ENCODE results near the gene ADCY1.

The ADCY1 gene

GRCh38 chr7:45594745-45595535 lies 20.8 kb downstream of the ADCY1 start:
- DNase-seq = no peak

GRCh38 chr7:45595809-45596664 lies 21.9 kb downstream of the ADCY1 start:
- no peak for DNase-seq

GRCh38 chr7:45596665-45597095 lies 22.5 kb downstream of the ADCY1 start:
- DNase-seq = no peak

- DNase-seq = no peak
Measured at GRCh38 chr7:45597286-45597984, 23.3 kb downstream of the ADCY1 start.

GRCh38 chr7:45598886-45599520 lies 24.8 kb downstream of the ADCY1 start:
- DNase-seq = no peak

- DNase-seq = no peak
Measured at GRCh38 chr7:45599851-45600706, 25.9 kb downstream of the ADCY1 start.

- DNase-seq = no peak
Measured at GRCh38 chr7:45601094-45601493, 26.9 kb downstream of the ADCY1 start.

- DNase-seq = no peak
Measured at GRCh38 chr7:45601816-45602540, 27.8 kb downstream of the ADCY1 start.

GRCh38 chr7:45606050-45606449 lies 31.9 kb downstream of the ADCY1 start:
- DNase-seq = no peak

- no peak for DNase-seq
Measured at GRCh38 chr7:45606931-45607330, 32.8 kb downstream of the ADCY1 start.

GRCh38 chr7:45609180-45609579 lies 35.0 kb downstream of the ADCY1 start:
- DNase-seq = no peak

GRCh38 chr7:45610019-45610418 lies 35.9 kb downstream of the ADCY1 start:
- DNase-seq = no peak

GRCh38 chr7:45610660-45611299 lies 36.6 kb downstream of the ADCY1 start:
- DNase-seq = no peak

- no peak for DNase-seq
Measured at GRCh38 chr7:45617166-45617565, 43.0 kb downstream of the ADCY1 start.

- DNase-seq = no peak
Measured at GRCh38 chr7:45622058-45622457, 47.9 kb downstream of the ADCY1 start.

- no peak for DNase-seq
Measured at GRCh38 chr7:45623157-45623556, 49.0 kb downstream of the ADCY1 start.

- no peak for DNase-seq
Measured at GRCh38 chr7:45623740-45624391, 49.7 kb downstream of the ADCY1 start.

GRCh38 chr7:45624392-45624760 lies 50.2 kb downstream of the ADCY1 start:
- no peak for DNase-seq

- no peak for DNase-seq
Measured at GRCh38 chr7:45625067-45625466, 50.9 kb downstream of the ADCY1 start.
